Smooth muscle cell of the pulmonary artery (primary cell): Measurements from ENCODE around the gene BFSP1. TPM values are rescaled to one million over a fixed set of nuclear protein-coding genes. Genes with fewer than 3 reads are reported as not detected.

Experiments used
- total RNA-seq: library from RNA; depleted of rRNA; stranded (reverse); fragments of >200 nt; gene quantifications from 2 replicates; pipeline ENCODE4 v1.2.3, GENCODE V29; 2014

Gene BFSP1
- total RNA-seq, result 1.3 and 1.6 TPM in 2 replicates

DNA sequence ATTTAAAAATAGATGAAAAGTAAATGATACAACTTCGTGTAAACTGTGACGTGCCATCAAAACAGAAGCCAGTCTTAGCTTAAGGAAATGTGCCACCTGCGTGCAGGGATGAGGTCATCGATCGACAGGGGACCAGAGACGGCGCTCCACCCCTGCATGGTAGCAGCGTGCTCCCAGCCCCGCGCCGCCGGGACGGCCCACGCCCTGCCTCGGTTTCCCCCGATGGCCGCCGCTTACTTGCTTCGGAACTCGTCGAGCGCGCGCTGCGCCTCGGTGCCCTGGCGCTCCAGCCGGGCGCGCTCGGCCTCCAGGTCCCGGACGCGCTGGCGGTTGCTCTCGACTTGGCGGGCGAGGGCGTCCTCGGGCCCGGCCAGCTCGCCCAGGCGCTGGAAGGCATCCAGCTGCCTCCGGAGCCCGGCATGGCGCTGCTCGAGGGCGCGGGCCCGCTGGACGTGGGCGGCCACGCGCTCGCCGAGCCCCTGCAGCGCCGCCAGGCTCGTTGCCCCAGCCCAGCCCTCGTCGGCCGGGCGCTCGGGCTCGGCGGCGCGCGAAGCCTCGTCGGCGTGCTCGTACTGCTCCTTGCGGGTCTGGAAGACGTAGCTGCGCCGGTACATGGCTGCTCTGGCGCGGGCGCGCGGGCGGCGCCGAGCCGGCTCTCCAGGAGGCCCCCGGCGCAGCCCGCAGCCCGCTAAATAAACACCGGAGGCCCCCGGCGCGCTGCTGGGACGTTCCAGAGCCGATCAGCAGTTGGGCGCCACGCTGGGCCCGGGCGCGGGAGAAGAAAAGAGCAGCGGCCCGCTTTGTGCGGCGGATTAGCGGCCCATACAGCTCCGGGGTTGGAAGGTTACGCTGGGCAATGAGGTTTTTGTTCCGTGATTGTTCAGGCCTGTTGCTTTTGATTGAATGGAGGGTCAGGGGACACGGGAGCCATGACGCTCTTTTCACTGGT lies at the start of gene BFSP1:
BFSP1 (minus strand) TSS at position 664 of the 949 bp plus-strand sequence; CDS start at position 614, 50 bp downstream.

DNA sequence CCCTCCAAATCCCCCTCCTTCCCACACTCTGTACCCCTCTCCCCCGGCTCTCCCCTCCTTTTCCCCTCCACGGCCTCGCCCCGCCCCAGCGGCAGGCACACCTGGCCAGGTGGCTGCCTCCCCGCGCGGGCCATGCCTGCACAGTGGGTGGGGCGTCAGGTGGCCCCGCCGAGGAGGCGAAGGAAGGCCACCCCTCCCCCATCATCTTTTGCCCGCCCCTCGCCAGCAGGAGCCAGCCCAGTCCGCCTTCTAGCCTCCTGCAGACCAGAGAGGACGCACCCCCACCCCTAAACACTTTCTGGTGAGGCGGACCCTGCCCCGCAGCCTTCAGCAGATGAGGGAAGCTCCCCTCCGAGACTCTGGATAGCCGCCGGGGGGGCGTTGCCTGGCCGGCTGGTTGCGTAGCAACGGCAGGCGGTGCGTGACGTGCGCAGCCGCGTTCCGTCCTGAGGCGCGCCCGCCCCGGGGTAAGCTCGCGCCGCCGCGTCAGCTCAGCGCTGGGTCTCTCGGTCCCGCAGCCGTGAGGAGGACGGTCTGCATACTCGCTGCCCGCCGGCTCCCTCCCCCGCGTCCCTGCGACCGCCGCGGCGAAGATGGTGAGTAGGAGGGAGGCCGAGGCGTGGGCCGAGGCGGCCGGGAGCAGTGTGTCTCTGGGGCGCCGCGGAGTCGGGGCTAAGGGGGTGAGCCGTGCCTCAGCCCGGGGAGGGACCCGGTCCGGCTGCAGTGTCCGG lies 38.6 kb upstream of the BFSP1 start, which contains the start of gene DSTN:
DSTN (plus strand) TSS at position 460 of the 731 bp plus-strand sequence; CDS start at position 594, 134 bp downstream.

Other genes starting within 250 kb of the BFSP1 start
- 302 and 307 TPM in 2 replicates for gene DSTN, start 38.7 kb upstream of the BFSP1 start, total RNA-seq
- 244 and 307 TPM in 2 replicates for gene RRBP1, start 150.9 kb upstream of the BFSP1 start, total RNA-seq
- not detected in 2 replicates for gene BANF2, start 168.6 kb upstream of the BFSP1 start, total RNA-seq